Ishikawa (cell line): ENCODE results near the gene RSU1.

Source experiments
- CEBPB ChIP-seq: IDR thresholded peaks from 2 replicates; pipeline ENCODE4 v1.6.1; 2012
- CREB1 ChIP-seq: IDR thresholded peaks from 2 replicates; pipeline ENCODE4 v1.6.1; 2012; ENCODE audit warnings: low read depth
- EGR1 ChIP-seq: IDR thresholded peaks from 2 replicates; pipeline ENCODE4 v1.6.1; 2012
- EP300 ChIP-seq: IDR thresholded peaks from 2 replicates; pipeline ENCODE4 v1.6.1; 2012; ENCODE audit warnings: borderline replicate concordance
- FOXM1 ChIP-seq: IDR thresholded peaks from 2 replicates; pipeline ENCODE4 v1.6.1; 2012; ENCODE audit warnings: low read depth, borderline replicate concordance
- NFIC ChIP-seq: IDR thresholded peaks from 2 replicates; pipeline ENCODE4 v1.6.1; 2012
- RAD21 ChIP-seq: IDR thresholded peaks from 2 replicates; pipeline ENCODE4 v1.6.1; 2012; ENCODE audit warnings: low read depth
- TAF1 ChIP-seq: IDR thresholded peaks from 2 replicates; pipeline ENCODE4 v1.6.1; 2012; ENCODE audit warnings: low read depth, mild to moderate bottlenecking
- TCF12 ChIP-seq: IDR thresholded peaks from 2 replicates; pipeline ENCODE4 v1.6.1; 2012; ENCODE audit warnings: low read depth
- TEAD4 ChIP-seq: IDR thresholded peaks from 2 replicates; pipeline ENCODE4 v1.6.1; 2012
- YY1 ChIP-seq: IDR thresholded peaks from 2 replicates; pipeline ENCODE4 v1.6.1; 2012; ENCODE audit warnings: low read depth
- ZBTB7A ChIP-seq: IDR thresholded peaks from 2 replicates; pipeline ENCODE4 v1.6.1; 2012; ENCODE audit warnings: low read depth
- TF ChIP-seq, protein P1 (sequence below): IDR thresholded peaks from 2 replicates; pipeline ENCODE4 v1.6.1; 2012; ENCODE audit warnings: low read depth, mild to moderate bottlenecking
- TF ChIP-seq, protein P2 (sequence below): IDR thresholded peaks from 2 replicates; pipeline ENCODE4 v1.6.1; 2012
- TF ChIP-seq, protein P3 (sequence below): IDR thresholded peaks from 2 replicates; pipeline ENCODE4 v1.6.1; 2012

RSU1 gene

DNA sequence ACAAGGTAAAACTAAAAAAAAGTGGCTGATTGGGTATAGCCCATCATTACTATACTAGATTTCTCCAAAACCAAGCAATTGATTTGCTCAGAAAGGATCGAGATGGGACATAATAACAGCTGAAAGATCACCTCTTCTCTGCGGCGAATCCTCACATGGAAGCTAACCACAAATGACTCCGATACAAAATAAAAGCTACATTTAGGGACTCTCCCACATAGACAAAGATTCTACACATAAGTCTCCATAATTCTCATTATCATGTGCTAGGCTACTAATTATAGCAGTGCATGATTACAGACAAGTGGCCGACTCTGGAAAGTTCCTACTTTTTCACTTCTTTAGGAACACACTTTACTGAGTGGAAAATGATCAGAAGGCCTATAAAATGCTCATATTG, 116.9 kb downstream of the RSU1 start:
- TF ChIP-seq TEAD4 (no peak), NFIC (no peak), ZBTB7A (no peak)

DNA sequence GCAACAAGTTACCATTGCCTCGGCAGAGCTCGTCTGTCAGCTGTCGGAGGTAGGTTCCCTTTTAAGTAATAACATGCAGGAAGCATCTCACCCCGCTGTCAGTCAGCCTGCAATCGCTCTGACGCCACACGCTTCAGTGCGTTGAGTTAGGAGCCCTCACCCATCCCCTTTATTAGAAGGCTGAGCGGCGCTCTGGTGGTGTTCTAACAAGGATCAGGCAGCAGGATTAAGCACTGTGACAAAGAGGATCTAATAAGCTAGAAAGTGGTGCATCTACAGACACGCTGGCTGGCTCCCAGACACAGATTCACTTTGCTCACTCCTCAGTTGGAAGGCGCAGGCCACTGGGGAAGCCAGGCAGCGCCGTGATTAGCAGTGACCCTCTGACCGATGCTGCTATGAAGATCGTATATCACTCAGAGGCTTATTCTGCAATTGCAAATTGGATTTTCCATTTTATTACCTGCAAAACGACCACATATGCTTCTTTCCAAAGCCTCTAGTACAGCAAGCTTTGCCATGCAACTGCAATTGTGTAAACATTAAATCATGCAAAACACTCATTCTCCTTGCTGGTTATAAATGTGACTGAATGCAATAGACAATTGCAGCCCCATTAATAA, 117.7 kb downstream of the RSU1 start:
- TF ChIP-seq CREB1: no peak
- no peak for TF ChIP-seq TCF12
- TF ChIP-seq, protein P1, sequence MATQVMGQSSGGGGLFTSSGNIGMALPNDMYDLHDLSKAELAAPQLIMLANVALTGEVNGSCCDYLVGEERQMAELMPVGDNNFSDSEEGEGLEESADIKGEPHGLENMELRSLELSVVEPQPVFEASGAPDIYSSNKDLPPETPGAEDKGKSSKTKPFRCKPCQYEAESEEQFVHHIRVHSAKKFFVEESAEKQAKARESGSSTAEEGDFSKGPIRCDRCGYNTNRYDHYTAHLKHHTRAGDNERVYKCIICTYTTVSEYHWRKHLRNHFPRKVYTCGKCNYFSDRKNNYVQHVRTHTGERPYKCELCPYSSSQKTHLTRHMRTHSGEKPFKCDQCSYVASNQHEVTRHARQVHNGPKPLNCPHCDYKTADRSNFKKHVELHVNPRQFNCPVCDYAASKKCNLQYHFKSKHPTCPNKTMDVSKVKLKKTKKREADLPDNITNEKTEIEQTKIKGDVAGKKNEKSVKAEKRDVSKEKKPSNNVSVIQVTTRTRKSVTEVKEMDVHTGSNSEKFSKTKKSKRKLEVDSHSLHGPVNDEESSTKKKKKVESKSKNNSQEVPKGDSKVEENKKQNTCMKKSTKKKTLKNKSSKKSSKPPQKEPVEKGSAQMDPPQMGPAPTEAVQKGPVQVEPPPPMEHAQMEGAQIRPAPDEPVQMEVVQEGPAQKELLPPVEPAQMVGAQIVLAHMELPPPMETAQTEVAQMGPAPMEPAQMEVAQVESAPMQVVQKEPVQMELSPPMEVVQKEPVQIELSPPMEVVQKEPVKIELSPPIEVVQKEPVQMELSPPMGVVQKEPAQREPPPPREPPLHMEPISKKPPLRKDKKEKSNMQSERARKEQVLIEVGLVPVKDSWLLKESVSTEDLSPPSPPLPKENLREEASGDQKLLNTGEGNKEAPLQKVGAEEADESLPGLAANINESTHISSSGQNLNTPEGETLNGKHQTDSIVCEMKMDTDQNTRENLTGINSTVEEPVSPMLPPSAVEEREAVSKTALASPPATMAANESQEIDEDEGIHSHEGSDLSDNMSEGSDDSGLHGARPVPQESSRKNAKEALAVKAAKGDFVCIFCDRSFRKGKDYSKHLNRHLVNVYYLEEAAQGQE: no peak
- no peak for TF ChIP-seq EGR1
- TF ChIP-seq ZBTB7A: no peak
- TF ChIP-seq TEAD4: no peak
- TF ChIP-seq CEBPB: no peak
- no peak for TF ChIP-seq FOXM1
- TF ChIP-seq NFIC: no peak
- TF ChIP-seq YY1: no peak
- no peak for TF ChIP-seq EP300
- TF ChIP-seq, protein P2, sequence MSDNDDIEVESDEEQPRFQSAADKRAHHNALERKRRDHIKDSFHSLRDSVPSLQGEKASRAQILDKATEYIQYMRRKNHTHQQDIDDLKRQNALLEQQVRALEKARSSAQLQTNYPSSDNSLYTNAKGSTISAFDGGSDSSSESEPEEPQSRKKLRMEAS: no peak
- no peak for TF ChIP-seq RAD21
- no peak for TF ChIP-seq TAF1
- TF ChIP-seq, protein P3, sequence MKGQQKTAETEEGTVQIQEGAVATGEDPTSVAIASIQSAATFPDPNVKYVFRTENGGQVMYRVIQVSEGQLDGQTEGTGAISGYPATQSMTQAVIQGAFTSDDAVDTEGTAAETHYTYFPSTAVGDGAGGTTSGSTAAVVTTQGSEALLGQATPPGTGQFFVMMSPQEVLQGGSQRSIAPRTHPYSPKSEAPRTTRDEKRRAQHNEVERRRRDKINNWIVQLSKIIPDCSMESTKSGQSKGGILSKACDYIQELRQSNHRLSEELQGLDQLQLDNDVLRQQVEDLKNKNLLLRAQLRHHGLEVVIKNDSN: no peak

DNA sequence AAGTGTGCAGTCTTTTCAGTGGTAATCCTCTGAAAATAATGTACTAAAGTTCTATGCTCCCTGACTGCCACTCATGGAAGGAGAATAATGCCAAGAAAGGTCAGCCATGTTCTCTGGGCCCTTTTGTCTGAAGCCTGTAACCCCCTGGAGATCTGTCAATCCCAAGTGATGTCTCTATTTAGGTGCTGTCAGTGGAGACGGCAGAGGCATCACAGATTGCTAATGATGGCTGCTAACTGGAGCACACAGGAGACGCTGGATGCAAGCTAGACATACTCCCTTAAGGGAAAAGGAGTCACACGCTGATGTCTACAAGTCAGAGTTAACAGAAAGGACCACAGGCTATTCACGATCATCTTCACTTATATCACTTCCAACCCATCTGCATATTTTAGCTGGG, 118.8 kb downstream of the RSU1 start:
- TF ChIP-seq EP300 (no peak), YY1 (no peak), EGR1 (no peak), TEAD4 (no peak), CEBPB (no peak), FOXM1 (no peak), TAF1 (no peak), TCF12 (no peak), NFIC (no peak), ZBTB7A (no peak), CREB1 (no peak), RAD21 (no peak)
- TF ChIP-seq, protein P2: no peak
- TF ChIP-seq, protein P3: no peak
- TF ChIP-seq, protein P1: no peak

DNA sequence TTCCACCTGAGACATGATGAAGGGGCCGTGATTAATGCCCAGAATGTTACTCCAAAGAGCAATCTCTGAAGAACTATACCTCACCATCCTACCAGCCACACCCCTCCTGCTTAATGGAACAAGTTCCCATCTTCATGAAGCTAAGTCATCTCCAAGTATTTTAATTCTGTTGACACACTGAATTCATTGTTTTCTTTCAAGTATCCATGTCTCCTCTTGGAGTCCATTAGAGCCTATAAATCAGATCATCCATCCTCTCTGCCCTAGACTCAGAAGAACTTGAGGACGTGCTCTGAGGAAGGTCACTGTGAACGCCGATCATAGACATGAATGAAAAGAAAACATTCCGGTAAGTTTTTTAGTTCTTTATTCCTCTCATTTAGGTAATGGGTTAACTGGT, 126.8 kb downstream of the RSU1 start:
- TF ChIP-seq RAD21: no peak
- TF ChIP-seq TEAD4: no peak
- TF ChIP-seq, protein P3: no peak
- no peak for TF ChIP-seq CREB1
- TF ChIP-seq, protein P2: no peak
- TF ChIP-seq NFIC: no peak
- TF ChIP-seq EGR1: no peak
- TF ChIP-seq TCF12: no peak
- no peak for TF ChIP-seq EP300

DNA sequence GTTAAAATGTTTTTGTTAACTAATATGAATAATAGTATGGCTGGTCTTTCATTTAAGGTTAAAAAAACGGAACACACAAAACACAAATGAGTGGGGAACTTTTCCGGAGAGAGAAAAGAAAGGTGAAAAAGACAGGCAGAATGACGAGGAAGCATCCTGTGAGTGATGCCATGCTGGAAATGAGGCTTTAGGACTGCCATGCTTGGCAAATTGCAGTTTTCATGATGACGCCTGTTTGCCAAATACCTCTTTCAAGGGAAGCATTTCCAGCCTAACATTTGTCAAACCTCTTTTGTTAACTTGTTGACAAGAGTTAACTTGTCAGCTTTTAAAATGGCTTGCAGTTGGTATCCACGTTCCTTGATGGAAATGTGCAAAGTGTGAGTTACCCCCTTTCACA, 127.5 kb downstream of the RSU1 start:
- TF ChIP-seq FOXM1 (no peak), RAD21 (no peak), YY1 (no peak), EP300 (no peak), ZBTB7A (no peak), TCF12 (no peak), CEBPB (no peak), NFIC (no peak), CREB1 (no peak)
- TF ChIP-seq, protein P2: no peak
- TF ChIP-seq, protein P1: no peak
- TF ChIP-seq, protein P3: no peak
